ENCODE measurements around the gene MKKS. TPM values are rescaled to one million over a fixed set of nuclear protein-coding genes. Genes with fewer than 3 reads are reported as not detected.

Gene MKKS
- total and polyA plus RNA-seq, 9 of the 15 experiments (the other 6 are each of a cell fraction or from before 2014, with no cell fraction given) = 6.8 to 26.8 (median 12.0) TPM

- Histone ChIP-seq H3K9me3 (replicated peaks; ENCODE audit: control insufficient read depth, insufficient read depth, low read depth, low read length) (no peaks in the 10 kb centered on the region), H3K36me3 (ENCODE audit: control insufficient read depth, insufficient read depth, low read length) (no peaks in the 10 kb centered on the region), H3K4me1 (replicated peaks in 1 of 2; ENCODE audit: control insufficient read depth in 2 of 2, insufficient read depth in 2 of 2, low read length in 2 of 2) (no peaks in the 10 kb centered on the region), H3K4me2 (ENCODE audit: insufficient read depth, low read length) (no peak overlapping the region), H4K20me1 (replicated peaks; ENCODE audit: control insufficient read depth, insufficient read depth, low read length) (no peaks in the 10 kb centered on the region), H3K79me2 (ENCODE audit: control insufficient read depth, insufficient read depth, low read length) (no peaks in the 10 kb centered on the region), H3K9ac (ENCODE audit: insufficient read depth in 1 of 2, low read depth in 2 of 2, low read length in 2 of 2) (no peak overlapping the region), H3K9me1 (ENCODE audit: control insufficient read depth, insufficient read depth, low read length) (no peaks in the 10 kb centered on the region), H2AFZ (ENCODE audit: low read depth, low read length) (no peak overlapping the region), H3K27ac (ENCODE audit: extremely low read depth, low read depth, low read length) (no peak overlapping the region), H3K27me3 (ENCODE audit: control insufficient read depth in 2 of 2, insufficient read depth in 2 of 2, low read length in 2 of 2) (no peaks in the 10 kb centered on the region), H3K4me3 (no peak overlapping the region)
- intact Hi-C loops (cut with micrococcal nuclease) (no loop called here), in situ Hi-C loops (cut with MboI) (no loop called here)
- CTCF ChIA-PET (ENCODE audit: low intra/inter-chr PET ratio) = no interaction called here
- POLR2A ChIA-PET = interaction anchor here (0.8 kb wide), 1 partner anchor 13 kb away, joined by 4 read pairs; no protein-coding TSS in a partner anchor
- FAIRE-seq (no peak), ATAC-seq (no peak), DNase-seq (ENCODE audit: extremely low read depth in 1 of 4, low spot score in 3 of 4) (no peak)
- WGBS (ENCODE audit: insufficient coverage, low coverage, missing lambda C conversion rate) = under 1% methylated on average over 12 of the region's 12 CpGs
- no TSS peak for BruUV-seq (replicated peaks)
- TF ChIP-seq ZNF212 (CRISPR knock-in tag; IDR thresholded peaks at IDR 0.05) = no peak
- TF ChIP-seq NFIC (IDR thresholded peaks at IDR 0.05) = no peak
- no peak for TF ChIP-seq CBFA2T3 (IDR thresholded peaks at IDR 0.05)
- no peak for TF ChIP-seq MECOM (CRISPR knock-in tag; IDR thresholded peaks at IDR 0.05)
- TF ChIP-seq HOXB6 (CRISPR knock-in tag; IDR thresholded peaks at IDR 0.05; ENCODE audit: borderline replicate concordance) = no peak
- TF ChIP-seq ZNF311 (CRISPR knock-in tag; IDR thresholded peaks at IDR 0.05) = no peak
- TF ChIP-seq ATF6 (CRISPR knock-in tag; IDR thresholded peaks at IDR 0.05) = no peak
- no peak for TF ChIP-seq KLF13 (tag; IDR thresholded peaks at IDR 0.05; ENCODE audit: borderline replicate concordance, low read depth)
- TF ChIP-seq ZNF280A (IDR thresholded peaks at IDR 0.05; ENCODE audit: low read depth, partially characterized antibody) = no peak
- no peak for TF ChIP-seq MAFG (tag; conservative IDR thresholded peaks at IDR 0.05)
- no peak for TF ChIP-seq ZNF165 (CRISPR knock-in tag; IDR thresholded peaks at IDR 0.05; ENCODE audit: borderline replicate concordance)
- TF ChIP-seq TFAM (CRISPR knock-in tag; conservative IDR thresholded peaks at IDR 0.05) = no peak
- no peak for TF ChIP-seq ZBTB11 (CRISPR knock-in tag; IDR thresholded peaks at IDR 0.05)
- no peak for TF ChIP-seq NR2C1 (IDR thresholded peaks at IDR 0.05)
- no peak for TF ChIP-seq NR2C1 (tag; IDR thresholded peaks at IDR 0.05)
- no peak for TF ChIP-seq NCOR1 (IDR thresholded peaks at IDR 0.05)
Measured at GRCh38 chr20:10367943-10368701, 65.9 kb downstream of the MKKS start.
